Activated naive CD4-positive, alpha-beta T cell (primary cell): Measurements from ENCODE around the gene KLHDC7A.

ENCODE experiments used
- DNase-seq, 4 experiments: peaks; one replicate each; lab custom pipeline; 2025; lab: John Stamatoyannopoulos, UW

The KLHDC7A gene

DNA sequence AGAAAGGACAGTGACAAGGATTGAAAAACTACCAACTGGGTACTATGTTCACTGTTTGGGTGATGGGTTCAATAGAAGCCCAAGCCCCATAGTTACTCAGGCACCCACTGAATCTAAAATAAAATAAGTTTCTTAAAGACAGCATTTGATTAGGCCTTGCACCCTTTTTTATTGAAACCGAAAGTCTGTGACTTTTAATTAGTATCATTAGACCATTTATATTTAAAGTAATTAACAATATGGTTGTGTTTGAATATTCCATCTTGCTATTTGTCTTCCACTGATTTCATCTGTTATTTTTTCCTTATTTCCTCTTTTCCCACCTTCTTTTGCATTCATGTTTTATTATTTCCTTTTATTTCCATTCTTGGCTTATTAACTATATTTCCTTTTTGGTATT lies 27.4 kb downstream of the KLHDC7A start:
- DNase-seq = no peak

DNA sequence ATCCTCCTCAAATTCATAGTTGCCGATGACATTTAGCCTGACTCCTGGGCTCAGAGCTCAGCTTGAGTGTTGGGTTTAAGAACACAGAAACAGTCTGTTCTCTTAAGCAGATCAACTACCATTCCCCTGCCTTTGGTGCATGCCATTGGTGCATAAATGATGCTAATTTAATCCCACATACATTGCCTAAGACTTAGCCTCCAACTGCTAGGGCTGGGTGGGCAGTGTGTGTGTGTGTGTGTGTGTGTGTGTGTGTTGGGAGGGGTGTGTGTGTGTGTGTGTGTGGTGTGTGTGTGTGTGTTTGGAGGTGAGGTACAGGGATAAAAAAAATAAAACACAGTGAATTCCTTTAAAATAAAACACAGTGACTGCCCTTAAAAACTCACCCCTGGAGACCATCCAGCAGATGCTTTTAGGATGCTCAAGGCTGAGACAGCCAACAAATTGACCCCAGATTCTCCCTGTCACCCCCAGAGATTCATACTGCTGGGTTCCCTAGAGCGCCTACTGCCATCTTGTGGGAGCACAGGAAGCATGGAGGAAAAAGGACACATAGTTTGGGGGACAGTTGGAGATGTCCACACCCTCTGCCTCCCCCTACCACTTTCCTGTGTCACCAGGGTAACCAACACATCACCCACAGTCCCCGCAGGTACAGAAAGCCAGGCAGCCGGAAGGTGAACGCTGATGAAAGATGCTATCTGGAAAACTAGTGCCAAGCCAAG lies 30.6 kb downstream of the KLHDC7A start:
- DNase-seq = no peak

DNA sequence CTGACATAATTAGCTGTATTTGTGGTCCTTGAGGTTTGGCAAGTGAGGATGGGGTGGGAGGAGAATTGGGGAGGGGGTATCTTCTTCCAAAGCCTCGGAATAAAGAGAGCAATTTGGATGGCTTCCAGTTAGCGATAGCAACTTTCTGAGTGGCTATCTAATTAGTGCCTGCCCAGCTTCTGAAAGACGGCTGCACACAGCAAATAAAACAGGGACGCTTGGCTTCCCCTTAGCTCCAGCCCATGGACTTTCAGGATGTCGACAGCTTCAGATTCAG lies 31.1 kb downstream of the KLHDC7A start:
- DNase-seq = no peak

DNA sequence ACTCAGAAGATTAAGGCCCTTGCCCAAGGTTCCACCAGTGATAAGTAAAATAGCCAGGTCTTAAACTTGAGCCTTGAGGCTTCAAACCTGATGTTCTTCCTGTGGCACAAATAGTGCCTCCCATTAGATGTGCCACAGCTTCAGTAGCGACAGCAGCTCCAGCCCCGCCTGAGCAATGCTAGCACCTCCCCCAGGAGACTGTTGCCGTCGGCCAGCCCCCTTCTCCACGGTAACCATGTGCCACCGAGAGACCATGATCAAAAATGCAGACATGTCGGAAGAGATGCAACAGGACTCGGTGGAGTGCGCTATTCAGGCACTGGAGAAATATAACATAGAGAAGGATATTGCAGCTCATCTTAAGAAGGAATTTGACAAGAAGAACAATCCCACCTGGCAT lies 32.2 kb downstream of the KLHDC7A start:
- DNase-seq = no peak

DNA sequence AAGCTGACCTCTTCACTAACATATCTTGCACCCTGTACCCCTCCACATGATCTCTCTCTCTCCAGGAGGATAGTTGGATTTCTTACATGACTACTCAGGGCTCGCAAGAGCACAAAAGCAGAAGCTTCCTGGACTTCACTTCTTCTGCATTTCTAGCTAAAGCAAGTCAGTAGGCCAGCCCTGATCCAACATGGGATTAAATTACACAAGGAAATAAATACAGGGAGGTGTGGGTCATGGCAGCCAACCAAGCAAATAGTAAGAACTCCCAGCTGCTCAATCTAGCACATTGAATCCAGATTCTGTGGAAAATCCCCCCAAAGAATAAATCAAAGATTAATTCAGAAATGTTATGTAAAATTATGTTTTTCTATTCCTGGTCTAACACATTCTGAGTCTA lies 33.3 kb downstream of the KLHDC7A start:
- no peak for DNase-seq

DNA sequence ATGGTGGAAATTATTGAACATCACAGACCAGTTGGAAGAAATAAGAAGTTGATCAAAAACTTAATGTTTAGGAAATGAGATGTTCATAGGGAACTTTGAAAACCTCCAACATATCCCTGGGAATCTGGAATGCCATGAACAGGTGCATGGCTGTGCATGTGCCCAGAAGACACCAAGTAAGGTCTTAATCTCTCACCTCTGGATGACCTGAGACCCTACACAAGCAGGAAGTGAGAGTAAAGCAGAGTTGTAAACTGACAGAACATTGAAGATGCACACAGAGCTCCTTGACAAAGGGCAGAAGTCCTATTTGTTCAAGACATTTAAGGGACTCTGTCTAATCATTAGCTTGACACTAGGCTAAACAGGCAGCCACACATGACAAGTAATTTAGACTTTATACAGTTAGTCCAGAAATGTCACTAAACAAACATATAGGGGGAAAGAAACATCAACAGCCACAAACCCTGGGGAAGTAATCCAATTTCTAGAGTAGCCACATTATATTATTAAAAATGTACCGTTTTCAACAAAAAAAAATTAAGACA lies 34.5 kb downstream of the KLHDC7A start:
- DNase-seq = no peak

DNA sequence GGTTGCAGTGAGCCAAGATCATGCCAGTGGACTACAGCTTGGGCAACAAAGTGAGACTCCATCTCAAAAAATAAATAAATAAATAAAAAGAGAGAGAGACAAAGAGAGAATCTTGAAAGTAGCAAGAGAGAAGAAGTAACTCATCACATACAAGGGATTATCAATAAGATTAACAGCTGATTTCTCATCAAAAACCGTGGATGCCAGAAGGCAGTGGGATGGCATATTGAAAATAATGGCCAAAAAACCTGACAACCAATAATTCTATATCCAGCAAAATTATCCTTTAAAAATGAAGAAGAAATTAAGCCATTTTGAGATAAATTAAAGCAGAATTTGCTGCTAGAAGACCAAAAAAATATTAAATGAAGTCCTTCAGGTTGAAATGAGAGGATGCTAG lies 35.7 kb downstream of the KLHDC7A start:
- DNase-seq = no peak

DNA sequence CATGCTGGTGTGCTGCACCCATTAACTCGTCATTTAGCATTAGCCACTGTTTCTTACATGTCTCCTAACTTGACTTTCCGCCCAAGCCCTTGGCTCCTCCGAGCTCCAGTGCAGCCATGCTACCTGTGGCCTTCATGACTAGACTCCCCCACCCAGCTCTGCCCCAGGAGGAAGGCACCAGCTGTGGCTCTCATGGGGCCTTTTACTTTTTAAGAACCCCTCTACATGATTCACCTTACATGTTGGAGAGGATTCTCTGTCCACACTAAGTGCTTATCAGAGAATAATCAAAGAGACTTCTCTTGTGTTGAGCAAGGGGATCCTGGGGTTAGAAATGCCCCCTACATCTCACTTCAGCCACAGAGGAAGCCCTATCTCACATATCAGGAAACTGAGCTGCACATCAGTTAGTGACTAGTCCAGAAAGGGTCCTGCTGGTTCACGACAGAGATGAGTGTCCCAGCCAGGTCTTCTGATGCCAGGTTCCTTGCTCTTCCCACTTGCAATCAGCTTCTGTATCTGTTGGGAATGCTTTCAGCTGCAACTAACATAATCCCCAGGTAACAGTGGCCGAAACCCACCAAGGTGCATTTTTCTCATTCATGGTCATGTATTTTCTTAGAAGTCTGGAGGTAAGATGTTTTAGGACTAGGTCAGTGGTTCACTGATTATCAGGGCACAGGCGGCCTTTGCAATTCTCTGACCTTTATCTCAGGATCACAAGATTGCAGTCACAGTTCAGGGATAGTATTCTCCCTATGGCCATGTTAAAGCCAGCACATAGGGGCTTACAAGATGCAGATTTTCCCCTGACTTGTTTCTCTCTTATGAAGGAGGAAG lies 45.9 kb downstream of the KLHDC7A start:
- no peak for DNase-seq

DNA sequence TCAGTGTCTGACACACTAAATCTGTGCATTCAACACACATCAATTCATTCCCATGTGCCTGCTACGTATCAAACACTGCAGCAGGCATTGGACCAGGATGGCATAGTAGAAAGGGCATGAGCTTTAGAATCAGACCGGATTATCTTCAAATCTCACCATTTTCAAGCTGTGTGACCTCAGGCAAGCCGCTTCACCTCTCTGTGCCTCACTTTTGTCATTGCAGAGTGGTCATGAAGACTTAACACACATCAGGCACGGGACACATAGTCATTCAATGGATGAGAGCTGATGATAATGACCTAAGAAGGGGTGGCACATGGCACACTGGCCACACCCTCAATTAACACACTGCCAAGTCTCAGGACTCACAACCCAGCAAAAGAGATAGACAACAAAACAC lies 46.8 kb downstream of the KLHDC7A start:
- DNase-seq = no peak

DNA sequence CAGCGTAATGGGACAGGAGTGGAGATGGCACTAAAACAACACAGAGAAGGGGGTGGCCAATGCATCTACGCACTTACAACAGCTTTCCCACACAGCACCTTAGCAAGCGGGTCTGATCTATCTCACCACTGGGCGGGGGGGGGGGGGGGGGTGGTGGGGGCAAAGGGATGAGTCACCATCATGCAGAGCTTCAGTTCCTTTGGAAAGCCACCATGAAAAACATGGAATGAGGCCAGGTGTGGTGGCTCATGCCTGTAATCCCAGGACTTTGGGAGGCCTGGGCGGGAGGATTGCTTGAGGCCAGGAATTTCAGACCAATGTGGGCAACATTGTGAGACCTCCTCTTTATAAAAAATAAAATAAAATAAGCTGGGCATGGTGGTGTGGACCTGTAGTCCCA lies 47.2 kb downstream of the KLHDC7A start:
- DNase-seq = no peak

DNA sequence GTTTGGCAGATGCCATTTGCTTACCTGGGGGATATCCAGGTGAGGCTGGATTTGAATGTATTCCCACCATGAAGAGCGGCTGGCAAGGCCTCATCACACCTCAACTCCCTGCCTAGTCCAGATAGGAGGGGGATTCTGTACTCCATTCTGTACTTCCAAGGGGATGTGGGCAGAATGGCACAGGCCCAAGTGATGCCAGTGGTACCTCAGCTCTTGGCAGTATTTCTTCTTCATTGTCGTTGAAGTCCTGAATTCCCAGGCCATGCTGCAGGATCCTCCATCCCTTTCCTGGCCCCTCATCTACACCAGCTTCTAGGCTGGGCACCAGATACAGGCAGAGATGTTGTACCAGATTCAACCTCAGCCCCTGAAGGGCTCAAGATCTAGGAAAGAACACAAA lies 47.9 kb downstream of the KLHDC7A start:
- DNase-seq = no peak

DNA sequence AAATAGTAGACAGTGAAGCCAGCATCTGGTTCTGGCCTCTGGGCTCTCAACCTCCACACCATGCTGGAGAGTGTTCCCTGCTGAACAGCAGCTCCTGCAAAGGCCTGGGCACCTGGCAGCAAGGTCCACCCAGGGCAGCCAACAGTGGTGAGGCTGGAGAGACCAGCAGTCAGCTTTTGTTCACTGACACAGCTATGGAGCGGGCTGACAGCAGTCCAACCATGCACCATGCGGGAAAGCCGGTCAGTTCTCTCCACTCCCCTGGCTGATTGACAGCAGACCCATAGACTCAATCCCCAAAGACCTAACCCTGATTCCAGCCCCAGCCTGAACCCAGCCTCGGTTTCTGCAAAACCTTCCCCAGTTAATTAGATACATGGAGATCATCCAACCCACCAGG lies 49.0 kb downstream of the KLHDC7A start:
- no peak for DNase-seq

DNA sequence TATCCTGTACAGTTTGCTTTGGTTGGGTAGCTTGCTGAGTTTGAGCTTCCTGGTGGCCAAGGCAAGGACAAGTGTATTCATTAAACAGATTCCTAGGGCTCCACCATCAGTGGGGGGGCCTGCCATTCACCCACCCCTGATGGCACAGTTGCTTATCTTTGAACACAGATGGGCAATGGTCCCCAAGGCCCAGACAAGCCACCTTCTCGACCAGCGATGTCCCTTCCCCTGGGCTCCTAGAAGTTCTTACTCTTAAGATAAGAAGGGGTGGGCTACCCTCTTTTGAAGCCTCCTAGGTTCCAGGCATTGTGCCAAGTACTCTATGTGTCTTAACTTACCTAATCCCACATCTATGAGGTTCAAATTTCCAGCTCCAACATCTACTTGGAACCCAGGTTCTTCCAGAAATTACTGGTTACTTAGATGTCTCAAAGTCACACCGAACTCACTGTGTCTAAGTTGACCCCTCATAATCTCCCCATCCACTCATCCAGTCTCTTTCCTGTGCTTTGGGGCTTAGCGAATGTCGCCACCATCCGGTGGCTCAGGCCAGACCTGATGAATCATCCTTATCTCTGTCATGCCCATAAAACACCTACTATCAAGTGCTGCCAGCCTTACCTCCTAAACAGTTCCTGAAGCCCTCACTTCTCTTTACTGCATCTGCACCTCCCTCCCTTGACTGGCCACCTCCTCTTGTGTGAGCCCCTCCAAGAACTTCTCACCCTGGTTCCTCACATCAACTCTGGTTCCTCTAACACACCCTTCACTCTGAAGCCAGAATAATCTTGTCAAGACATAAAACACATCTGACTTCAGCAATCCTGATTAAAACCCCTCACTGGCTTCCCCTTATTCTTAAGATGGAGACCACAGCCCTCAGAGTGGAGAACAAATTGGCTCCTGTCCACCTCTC lies 50.1 kb downstream of the KLHDC7A start:
- no peak for DNase-seq

DNA sequence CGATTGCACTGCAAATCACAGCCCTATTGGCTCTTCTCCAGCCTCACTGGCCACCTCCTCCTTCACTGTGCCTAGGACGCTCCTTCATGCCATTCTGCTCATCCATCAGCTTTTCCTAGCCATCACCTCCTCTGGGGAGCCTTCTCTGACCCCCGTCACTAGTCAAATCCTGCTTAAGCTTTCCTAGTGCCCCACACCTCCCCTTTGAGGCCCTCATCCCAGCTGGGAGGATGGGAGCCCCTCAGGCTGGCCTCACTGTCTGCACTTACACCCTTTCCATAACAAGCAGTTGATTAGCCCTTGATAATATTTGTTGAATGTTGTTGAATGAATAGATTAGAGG lies 50.7 kb downstream of the KLHDC7A start:
- DNase-seq = no peak

DNA sequence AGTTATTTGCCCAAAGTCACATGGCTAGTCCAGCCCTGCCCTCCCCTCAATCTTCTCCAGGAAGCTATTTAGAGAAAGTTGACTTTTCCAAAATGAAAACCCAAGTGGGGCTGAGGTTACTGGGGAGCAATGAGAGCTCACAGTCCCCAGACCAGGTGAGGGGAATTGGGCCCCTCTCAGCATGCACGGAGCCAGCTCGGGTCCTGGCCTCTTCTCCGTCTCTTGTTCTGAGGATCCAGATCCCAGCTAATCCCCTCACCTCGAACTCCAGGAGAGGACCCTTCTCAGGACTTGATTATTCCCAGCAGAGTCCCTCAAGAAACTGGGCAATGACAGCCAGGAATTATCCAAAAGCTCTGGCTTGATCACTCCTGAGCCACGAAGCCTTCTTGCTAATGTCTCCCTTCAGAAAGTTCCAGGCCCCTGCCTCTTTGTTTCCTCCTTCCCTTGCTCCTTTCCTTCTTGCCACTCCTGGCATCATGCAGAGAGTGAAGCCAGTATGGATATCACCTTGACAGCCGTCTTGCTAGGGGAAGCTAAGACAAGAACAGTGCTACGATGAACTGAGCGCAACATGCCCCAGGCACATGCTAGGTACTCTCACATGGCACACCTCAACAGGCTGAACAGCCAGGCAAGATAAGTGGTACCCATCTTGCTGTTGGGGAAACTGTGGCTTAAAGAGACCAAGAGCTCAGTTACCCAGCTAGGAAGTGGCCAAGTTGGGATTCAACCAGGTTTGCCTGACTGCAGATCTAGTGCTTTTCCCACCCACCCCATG lies 51.9 kb downstream of the KLHDC7A start:
- DNase-seq = no peak

DNA sequence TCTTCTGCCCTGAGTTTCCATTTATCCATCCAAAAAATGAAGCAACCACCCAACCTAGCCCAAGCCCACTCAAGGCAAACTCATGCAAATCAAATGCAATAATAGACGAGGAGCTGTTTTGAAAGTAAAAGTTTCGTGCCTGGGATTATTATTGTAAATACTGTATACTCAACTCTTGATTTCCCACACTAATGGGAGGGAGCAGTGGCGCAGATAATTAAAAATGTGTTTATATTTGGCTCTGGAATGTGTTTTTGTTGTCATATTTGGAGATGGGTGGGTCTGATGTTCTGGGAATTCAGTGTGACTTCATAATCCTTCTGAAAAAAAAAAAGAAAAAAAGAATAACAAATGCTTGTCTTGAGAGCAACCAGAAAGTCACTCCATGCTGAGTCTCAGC lies 52.5 kb downstream of the KLHDC7A start:
- no peak for DNase-seq

DNA sequence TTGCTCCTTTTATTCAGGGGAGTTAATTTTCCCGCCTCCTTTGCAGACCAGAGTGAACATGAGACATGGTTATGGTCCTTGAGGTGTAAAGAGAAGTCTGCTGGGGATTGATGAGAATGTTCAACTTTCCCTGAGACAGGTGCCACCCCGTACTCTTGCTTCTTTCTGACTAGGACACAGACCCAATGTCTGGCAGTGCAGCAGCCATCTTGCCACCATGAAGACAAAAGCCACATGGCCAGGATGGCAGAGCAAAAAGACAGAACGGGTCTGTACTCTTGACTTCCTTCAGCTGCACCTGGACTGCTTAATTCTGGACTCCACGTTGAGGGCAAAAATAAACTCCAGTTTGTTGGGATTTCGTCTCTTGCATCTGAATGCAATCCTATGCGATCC lies 54.1 kb downstream of the KLHDC7A start:
- DNase-seq = no peak
